Measurements from ENCODE around the gene EPHA3. TPM values are rescaled to one million over a fixed set of nuclear protein-coding genes. Genes with fewer than 3 reads are reported as not detected.

The EPHA3 gene
- total RNA-seq, 4 donors from 2014 or later: 5.6 to 63.0 (median 16.6) TPM

DNA sequence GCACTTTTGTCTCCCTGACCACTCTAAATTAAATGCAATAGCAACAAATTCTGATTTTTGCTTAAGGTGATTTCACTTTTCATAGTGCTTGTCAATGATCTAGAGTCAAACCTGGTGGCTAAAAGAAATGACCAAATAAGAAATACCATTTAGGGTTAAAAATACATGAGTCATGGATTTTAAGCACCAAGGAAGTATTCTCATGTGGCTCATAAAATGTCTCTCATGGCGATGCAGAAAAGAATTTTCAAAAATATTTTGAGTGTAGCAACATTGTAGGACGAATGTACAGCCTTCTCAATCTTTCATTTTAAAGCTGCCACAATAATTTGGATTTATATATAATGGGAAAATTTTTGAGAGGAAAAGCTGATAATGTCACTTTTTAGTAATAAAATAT lies 193.6 kb downstream of the EPHA3 start:
- Histone ChIP-seq H3K36me3 (no peaks in the 10 kb centered on the region), H3K27me3 (no peaks in the 10 kb centered on the region), H3K4me3 (no peak overlapping the region), H3K9me3 (no peaks in the 10 kb centered on the region), H3K27ac (no peak overlapping the region), H3K4me1 (peaks cover 0 to 4% of the 10 kb centered on the region in 2 donors)
- TF ChIP-seq POLR2A (IDR thresholded peaks at IDR 0.05): no peak
- no peak for DNase-seq
- intact Hi-C loops (cut with DNase I; ENCODE audit: low total_unique reads): no loop called here

DNA sequence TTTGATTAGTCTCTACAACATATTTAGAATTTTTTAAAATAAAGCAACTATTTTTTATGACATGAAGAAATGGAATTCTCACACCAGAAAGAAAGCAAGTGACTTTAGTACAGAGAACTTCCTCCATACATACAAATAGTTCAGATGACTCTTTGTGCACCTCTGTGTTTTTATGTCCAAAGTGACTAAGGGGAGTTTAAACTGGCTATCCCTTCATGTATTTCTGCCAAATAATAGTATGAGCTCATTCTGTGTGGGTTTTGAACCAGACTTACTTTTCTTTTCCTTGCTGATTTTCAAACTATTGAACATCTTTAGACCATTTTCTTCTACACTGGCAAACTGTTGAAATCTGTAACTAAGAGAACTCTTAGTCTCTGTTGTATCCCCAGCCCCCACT lies 196.3 kb downstream of the EPHA3 start:
- peaks cover 0 to 4% of the 10 kb centered on the region in 2 donors for H3K4me1 ChIP-seq
- no peak overlapping the region for H3K4me3 ChIP-seq
- TF ChIP-seq, protein P1, sequence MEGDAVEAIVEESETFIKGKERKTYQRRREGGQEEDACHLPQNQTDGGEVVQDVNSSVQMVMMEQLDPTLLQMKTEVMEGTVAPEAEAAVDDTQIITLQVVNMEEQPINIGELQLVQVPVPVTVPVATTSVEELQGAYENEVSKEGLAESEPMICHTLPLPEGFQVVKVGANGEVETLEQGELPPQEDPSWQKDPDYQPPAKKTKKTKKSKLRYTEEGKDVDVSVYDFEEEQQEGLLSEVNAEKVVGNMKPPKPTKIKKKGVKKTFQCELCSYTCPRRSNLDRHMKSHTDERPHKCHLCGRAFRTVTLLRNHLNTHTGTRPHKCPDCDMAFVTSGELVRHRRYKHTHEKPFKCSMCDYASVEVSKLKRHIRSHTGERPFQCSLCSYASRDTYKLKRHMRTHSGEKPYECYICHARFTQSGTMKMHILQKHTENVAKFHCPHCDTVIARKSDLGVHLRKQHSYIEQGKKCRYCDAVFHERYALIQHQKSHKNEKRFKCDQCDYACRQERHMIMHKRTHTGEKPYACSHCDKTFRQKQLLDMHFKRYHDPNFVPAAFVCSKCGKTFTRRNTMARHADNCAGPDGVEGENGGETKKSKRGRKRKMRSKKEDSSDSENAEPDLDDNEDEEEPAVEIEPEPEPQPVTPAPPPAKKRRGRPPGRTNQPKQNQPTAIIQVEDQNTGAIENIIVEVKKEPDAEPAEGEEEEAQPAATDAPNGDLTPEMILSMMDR (IDR thresholded peaks at IDR 0.05): no peak
- TF ChIP-seq POLR2A (IDR thresholded peaks at IDR 0.05): no peak
- no peaks in the 10 kb centered on the region for H3K9me3 ChIP-seq
- DNase-seq: no peak
- no peaks in the 10 kb centered on the region for H3K27me3 ChIP-seq
- no peak overlapping the region for H3K27ac ChIP-seq
- H3K36me3 ChIP-seq: no peaks in the 10 kb centered on the region
- intact Hi-C loops (cut with DNase I; ENCODE audit: low total_unique reads): no loop called here

DNA sequence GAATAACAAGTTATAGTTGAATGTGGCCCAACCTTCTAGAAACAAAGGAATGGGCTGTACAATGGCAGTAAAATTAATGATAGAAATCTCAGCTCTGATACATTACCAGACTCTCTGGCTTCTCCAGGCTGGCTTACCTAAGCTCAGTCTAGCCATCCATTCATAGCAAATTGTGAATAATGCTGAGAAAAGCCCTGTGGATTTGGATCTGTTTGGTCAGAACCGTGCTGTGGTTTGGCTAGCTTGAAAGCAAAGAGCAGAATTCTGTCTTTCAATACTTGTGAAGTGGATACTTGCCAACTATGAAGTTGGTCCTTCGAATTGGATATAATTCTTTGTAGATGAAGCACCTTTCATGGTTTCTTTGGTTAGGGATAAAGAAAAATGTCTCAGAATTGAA lies 199.1 kb downstream of the EPHA3 start:
- no peak for DNase-seq
- H3K4me3 ChIP-seq: no peak overlapping the region
- no peaks in the 10 kb centered on the region for H3K9me3 ChIP-seq
- TF ChIP-seq, protein P1 (IDR thresholded peaks at IDR 0.05): no peak
- TF ChIP-seq POLR2A (IDR thresholded peaks at IDR 0.05): no peak
- H3K27ac ChIP-seq: no peak overlapping the region
- H3K36me3 ChIP-seq: no peaks in the 10 kb centered on the region
- intact Hi-C loops (cut with DNase I; ENCODE audit: low total_unique reads): no loop called here
- no peaks in the 10 kb centered on the region for H3K27me3 ChIP-seq
- H3K4me1 ChIP-seq: peaks cover 0 to 4% of the 10 kb centered on the region in 2 donors

DNA sequence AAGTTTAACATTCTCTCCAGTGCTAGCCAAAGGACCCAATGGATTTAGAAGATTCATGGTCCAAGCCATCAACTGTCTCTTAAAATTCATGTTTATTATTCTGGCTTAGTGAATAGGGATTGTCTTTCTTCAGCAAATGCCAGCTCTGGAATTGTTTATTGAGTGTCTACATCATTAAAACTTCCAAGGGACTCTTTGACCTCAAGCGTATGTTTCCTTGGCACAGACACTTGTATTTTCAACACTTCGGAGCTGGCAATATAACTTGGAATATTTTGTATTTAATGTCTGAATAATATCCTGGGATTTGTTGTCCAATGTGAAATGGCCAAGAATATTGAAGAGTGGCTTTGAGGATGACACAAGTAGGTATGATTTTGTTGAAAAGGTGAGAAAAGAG lies 204.2 kb downstream of the EPHA3 start:
- no peaks in the 10 kb centered on the region for H3K4me1 ChIP-seq
- no peaks in the 10 kb centered on the region for H3K9me3 ChIP-seq
- TF ChIP-seq POLR2A (IDR thresholded peaks at IDR 0.05): no peak
- TF ChIP-seq, protein P1 (IDR thresholded peaks at IDR 0.05): no peak
- no peak overlapping the region for H3K27ac ChIP-seq
- no peak overlapping the region for H3K4me3 ChIP-seq
- intact Hi-C loops (cut with DNase I; ENCODE audit: low total_unique reads): no loop called here
- no peaks in the 10 kb centered on the region for H3K27me3 ChIP-seq
- H3K36me3 ChIP-seq: no peaks in the 10 kb centered on the region
- DNase-seq: no peak

DNA sequence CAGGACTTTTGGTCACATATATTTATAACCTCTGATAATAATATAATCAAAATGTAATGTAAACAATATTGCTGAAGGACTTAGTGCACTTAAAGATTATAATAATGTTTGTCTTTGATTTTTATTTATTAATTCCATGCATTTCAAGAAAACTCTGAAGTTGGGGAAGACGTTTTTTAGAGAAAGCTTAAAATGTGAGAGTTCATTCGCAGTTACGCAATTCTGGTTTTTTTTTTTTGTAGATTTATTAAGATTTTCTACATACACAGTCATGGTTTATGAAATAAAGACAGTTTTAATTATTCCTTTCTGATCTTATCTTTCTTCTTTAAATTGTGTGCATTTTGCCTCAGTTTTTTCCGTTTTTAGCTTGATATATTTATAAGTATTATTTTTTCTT lies 204.7 kb downstream of the EPHA3 start:
- no peak overlapping the region for H3K27ac ChIP-seq
- H3K9me3 ChIP-seq: no peaks in the 10 kb centered on the region
- H3K4me1 ChIP-seq: no peaks in the 10 kb centered on the region
- no peaks in the 10 kb centered on the region for H3K27me3 ChIP-seq
- intact Hi-C loops (cut with DNase I; ENCODE audit: low total_unique reads): no loop called here
- no peaks in the 10 kb centered on the region for H3K36me3 ChIP-seq
- TF ChIP-seq POLR2A (IDR thresholded peaks at IDR 0.05): no peak
- TF ChIP-seq, protein P1 (IDR thresholded peaks at IDR 0.05): no peak
- H3K4me3 ChIP-seq: no peak overlapping the region
- no peak for DNase-seq

GRCh38 chr3:89314454-89315098 lies 207.2 kb downstream of the EPHA3 start:
- no peaks in the 10 kb centered on the region for H3K4me1 ChIP-seq
- DNase-seq: no peak
- intact Hi-C loops (cut with DNase I; ENCODE audit: low total_unique reads): no loop called here
- H3K27me3 ChIP-seq: no peaks in the 10 kb centered on the region
- no peak overlapping the region for H3K27ac ChIP-seq
- H3K9me3 ChIP-seq: no peaks in the 10 kb centered on the region
- H3K4me3 ChIP-seq: no peak overlapping the region
- no peaks in the 10 kb centered on the region for H3K36me3 ChIP-seq
- TF ChIP-seq, protein P1 (IDR thresholded peaks at IDR 0.05): no peak
- no peak for TF ChIP-seq POLR2A (IDR thresholded peaks at IDR 0.05)
